ENCODE measurements around the gene KRTAP5-9. TPM values are rescaled to one million over a fixed set of nuclear protein-coding genes. Genes with fewer than 3 reads are reported as not detected.
A peak's percentile ranks its signal among the peaks of the same experiment; 100 is the strongest.

KRTAP5-9 gene
- total and polyA plus RNA-seq, 2 of the 8 experiments (the other 6 are each of a cell fraction or from before 2014, with no cell fraction given): 0.11 TPM; not detected in 1

DNA sequence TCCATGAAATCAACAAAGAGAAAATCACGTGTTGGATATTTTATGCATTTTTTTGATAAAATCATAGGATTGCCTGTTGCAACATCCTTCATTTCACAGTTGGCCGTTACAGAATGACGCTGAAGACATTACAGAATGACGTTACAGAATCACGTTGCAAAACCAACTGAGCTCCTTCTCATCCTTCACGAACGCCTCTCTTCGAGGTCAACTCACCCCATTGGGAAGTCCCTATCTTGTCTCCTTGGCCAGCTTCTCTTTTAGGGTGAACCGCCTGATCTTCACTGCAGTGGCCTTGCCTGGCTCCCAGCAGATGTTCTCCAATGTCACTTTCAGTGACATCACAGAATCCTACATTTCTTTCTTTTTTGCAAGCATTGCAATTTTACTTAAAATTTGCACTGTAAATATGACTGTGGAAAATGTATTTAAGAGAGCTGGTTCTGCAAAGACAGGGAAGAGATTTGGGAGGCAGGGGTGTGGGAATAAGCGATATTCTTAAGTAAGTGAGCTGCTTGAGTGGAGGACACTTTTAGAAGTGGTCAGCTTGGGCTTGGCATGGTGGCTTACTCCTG, 16.1 kb upstream of the KRTAP5-9 start:
- Histone ChIP-seq H4K91ac (replicated peaks; ENCODE audit: insufficient read length, low read length) (no peak overlapping the region), H3K4ac (replicated peaks; ENCODE audit: insufficient read length, low read depth, low read length) (no peak overlapping the region), H3K14ac (ENCODE audit: insufficient read length) (no peak overlapping the region), H2AK5ac (ENCODE audit: low read depth, low read length) (no peak overlapping the region), H4K8ac (ENCODE audit: extremely low read depth, insufficient read depth, low read length) (no peak overlapping the region), H3K23ac (ENCODE audit: insufficient read length) (no peak overlapping the region), H3K4me2 (ENCODE audit: insufficient read depth in 1 of 2, low read depth in 2 of 2, low read length in 2 of 2) (no peak overlapping the region), H3K23me2 (ENCODE audit: low read depth, low read length) (no peaks in the 10 kb centered on the region; the same call in 1 of the 2 replicates), H2BK120ac (replicated peaks; ENCODE audit: low read depth, low read length) (no peak overlapping the region), H2AFZ (ENCODE audit: low read length) (no peak overlapping the region), H4K20me1 (replicated peaks in 1 of 2; ENCODE audit: control insufficient read depth in 1 of 2, insufficient read depth in 2 of 2, low read length in 2 of 2) (no peaks in the 10 kb centered on the region), H3K9ac (replicated peaks in 1 of 4; ENCODE audit: extremely low read depth in 1 of 4, low read depth in 3 of 4, low read length in 3 of 4) (no peak overlapping the region), H3K4me1 (replicated peaks in 1 of 4; ENCODE audit: control insufficient read depth in 3 of 4, insufficient read depth in 4 of 4, low read length in 3 of 4) (no peaks in the 10 kb centered on the region), H2BK12ac (ENCODE audit: low read depth, low read length) (no peak overlapping the region), H2BK5ac (ENCODE audit: low read depth, low read length) (no peak overlapping the region), H3K27me3 (replicated peaks in 1 of 4; ENCODE audit: control insufficient read depth in 3 of 4, extremely low read depth in 1 of 4, insufficient read depth in 3 of 4, low read length in 3 of 4) (no peaks in the 10 kb centered on the region), H2BK15ac (ENCODE audit: low read length) (no peak overlapping the region), H2BK20ac (ENCODE audit: low read length) (no peak overlapping the region), H4K5ac (ENCODE audit: insufficient read length, low read depth, low read length) (no peak overlapping the region), H3K18ac (ENCODE audit: extremely low read depth, low read length) (no peak overlapping the region), H3K79me1 (ENCODE audit: low read depth, low read length) (no peaks in the 10 kb centered on the region), H3K79me2 (ENCODE audit: control insufficient read depth in 1 of 2, insufficient read depth in 2 of 2, low read length in 2 of 2) (no peaks in the 10 kb centered on the region), H3K36me3 (ENCODE audit: control insufficient read depth in 2 of 4, insufficient read depth in 4 of 4, low read length in 3 of 4) (no peaks in the 10 kb centered on the region), H3K9me3 (ENCODE audit: insufficient read depth in 2 of 2, low read depth in 1 of 2, low read length in 1 of 2) (no peaks in the 10 kb centered on the region), H3K27ac (ENCODE audit: low read depth, low read length) (no peak overlapping the region), H3K56ac (replicated peaks; ENCODE audit: insufficient read length, low read depth, low read length) (no peak overlapping the region), H3K4me3 (ENCODE audit: extremely low read depth in 1 of 4, insufficient read depth in 2 of 4, low read depth in 3 of 4, low read length in 4 of 4) (no peak overlapping the region)
- CTCF ChIA-PET (ENCODE audit: partially characterized antibody): no interaction called here
- FAIRE-seq (no peak), DNase-seq (ENCODE audit: low read depth in 1 of 2, low spot score in 2 of 2) (peak in 1 of 2 experiments; percentile 28)
- POLR2A ChIA-PET (ENCODE audit: partially characterized antibody): no interaction called here
- WGBS, 2 experiments (ENCODE audit: extremely low coverage in 1 of 2, insufficient coverage in 1 of 2, insufficient read length in 1 of 2, insufficient replicate concordance in 2 of 2, low coverage in 1 of 2, low lambda C conversion rate in 2 of 2, missing lambda C conversion rate in 1 of 2): 85% methylated on average over 10 of the region's 10 CpGs; no CpG with 5 or more reads in 1 of the 2 experiments
- TF ChIP-seq KDM5A (IDR thresholded peaks at IDR 0.05; ENCODE audit: low read length): no peak
- TF ChIP-seq NRF1 (IDR thresholded peaks at IDR 0.05; ENCODE audit: low read depth, low read length): no peak
- no peak for TF ChIP-seq CEBPB (IDR thresholded peaks at IDR 0.05; ENCODE audit: low read depth, low read length)
- no peak for TF ChIP-seq SP4 (IDR thresholded peaks at IDR 0.05; ENCODE audit: low read length)
- TF ChIP-seq NANOG (IDR thresholded peaks at IDR 0.05; ENCODE audit: insufficient read depth, low read depth, low read length, poor library complexity, severe bottlenecking): no peak
- TF ChIP-seq CREB1 (IDR thresholded peaks at IDR 0.05): no peak
- no peak for TF ChIP-seq RBBP5 (IDR thresholded peaks at IDR 0.05; ENCODE audit: borderline replicate concordance, low read depth, low read length)
- no peak for TF ChIP-seq HDAC6 (IDR thresholded peaks at IDR 0.05; ENCODE audit: low read depth, low read length)

Data from H1 (cell line).